GM13977 (cell line): Measurements from ENCODE around the gene FBH1.
"Not testable (repeated sequence)": the region's sequence is repeated elsewhere in the genome, so short reads cannot be mapped to it uniquely, and the experiment has no call there.

Experiments used
- DNase-seq: peaks from one replicate; pipeline ENCODE4 v3.0.0; 2012; ENCODE audit warnings: low spot score
- in situ Hi-C: fragments of 300-500 bp; cut with MboI; formaldehyde crosslinking; loops from one replicate; pipeline ENCODE4 v1.12.0; 2022; ENCODE audit warnings: low sequenced_read_pairs, low pct_unique_long_range_greater_than_20kb, mixed read lengths, inconsistent platforms; ENCODE audit not compliant: unreplicated experiment
- TF ChIP-seq, protein P1 (sequence below): IDR thresholded peaks from 2 replicates; pipeline ENCODE4 v1.5.1; 2012; ENCODE audit warnings: mild to moderate bottlenecking, control low read depth; ENCODE audit not compliant: insufficient read depth; ENCODE audit errors: extremely low read depth, missing control alignments

The FBH1 gene

DNA sequence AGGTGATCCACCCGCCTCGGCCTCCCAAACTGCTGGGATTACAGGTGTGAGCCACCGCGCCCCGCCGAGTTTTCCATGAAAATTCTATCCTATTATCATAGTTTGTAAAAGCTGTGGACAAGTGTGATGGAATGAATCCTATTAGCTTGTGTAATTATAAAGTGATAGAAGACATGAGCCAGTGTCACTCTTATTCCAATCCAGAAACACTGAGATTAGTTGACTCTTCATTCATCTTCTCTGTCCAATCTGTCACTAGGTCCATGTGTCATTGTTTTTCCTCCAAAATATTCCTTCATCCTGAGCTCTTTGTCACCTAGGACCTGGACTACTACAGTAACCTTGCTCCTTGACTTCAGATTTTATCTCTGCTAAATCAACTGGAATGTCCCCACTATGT lies 13.5 kb downstream of the FBH1 start:
- in situ Hi-C loops, result no loop called here
- DNase-seq, result no peak
- TF ChIP-seq, protein P1, sequence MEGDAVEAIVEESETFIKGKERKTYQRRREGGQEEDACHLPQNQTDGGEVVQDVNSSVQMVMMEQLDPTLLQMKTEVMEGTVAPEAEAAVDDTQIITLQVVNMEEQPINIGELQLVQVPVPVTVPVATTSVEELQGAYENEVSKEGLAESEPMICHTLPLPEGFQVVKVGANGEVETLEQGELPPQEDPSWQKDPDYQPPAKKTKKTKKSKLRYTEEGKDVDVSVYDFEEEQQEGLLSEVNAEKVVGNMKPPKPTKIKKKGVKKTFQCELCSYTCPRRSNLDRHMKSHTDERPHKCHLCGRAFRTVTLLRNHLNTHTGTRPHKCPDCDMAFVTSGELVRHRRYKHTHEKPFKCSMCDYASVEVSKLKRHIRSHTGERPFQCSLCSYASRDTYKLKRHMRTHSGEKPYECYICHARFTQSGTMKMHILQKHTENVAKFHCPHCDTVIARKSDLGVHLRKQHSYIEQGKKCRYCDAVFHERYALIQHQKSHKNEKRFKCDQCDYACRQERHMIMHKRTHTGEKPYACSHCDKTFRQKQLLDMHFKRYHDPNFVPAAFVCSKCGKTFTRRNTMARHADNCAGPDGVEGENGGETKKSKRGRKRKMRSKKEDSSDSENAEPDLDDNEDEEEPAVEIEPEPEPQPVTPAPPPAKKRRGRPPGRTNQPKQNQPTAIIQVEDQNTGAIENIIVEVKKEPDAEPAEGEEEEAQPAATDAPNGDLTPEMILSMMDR, result no peak

DNA sequence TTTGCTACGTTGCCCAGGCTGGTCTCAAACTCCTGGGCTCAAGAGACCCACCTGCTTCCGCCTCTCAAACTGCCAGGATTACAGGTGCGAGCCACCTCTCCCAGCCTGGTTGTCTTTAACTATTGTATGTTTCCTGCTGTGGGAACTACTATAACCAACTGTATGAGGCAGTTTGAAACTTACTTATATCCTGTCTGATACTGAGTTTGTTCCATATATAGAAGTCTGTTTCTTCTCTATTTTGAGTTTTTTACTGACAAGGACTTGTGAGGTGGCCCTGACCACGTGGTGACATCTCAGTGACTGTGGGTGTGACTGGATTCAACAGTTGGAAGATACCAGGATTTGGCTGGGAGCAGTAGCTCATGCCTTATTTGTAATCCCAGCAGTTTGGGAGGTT lies 14.2 kb downstream of the FBH1 start:
- in situ Hi-C loops, result no loop called here
- TF ChIP-seq, protein P1, result no peak
- peak; percentile 75 for DNase-seq

DNA sequence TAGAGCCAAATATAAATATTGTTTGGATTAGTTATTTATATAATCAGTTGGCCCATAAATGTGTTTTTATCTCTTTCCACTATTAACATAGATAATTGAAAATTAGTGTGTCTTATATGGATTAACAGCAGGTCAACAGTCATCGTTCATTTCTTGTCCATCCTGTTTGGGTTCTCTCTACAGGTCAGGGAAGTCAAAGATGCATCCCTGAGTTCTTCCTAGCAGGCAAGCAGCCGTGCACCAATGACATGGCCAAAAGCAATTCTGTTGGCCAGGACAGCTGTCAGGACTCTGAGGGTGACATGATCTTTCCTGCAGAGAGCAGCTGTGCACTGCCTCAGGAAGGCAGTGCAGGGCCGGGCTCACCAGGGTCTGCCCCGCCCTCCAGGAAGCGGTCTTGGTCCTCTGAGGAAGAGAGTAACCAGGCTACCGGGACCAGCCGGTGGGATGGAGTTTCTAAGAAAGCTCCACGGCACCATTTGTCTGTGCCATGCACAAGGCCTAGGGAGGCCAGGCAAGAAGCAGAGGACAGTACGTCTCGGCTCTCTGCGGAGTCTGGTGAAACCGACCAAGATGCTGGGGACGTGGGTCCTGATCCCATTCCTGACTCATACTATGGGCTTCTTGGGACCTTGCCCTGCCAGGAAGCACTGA lies 15.9 kb downstream of the FBH1 start:
- TF ChIP-seq, protein P1, result no peak
- in situ Hi-C loops, result no loop called here
- no peak for DNase-seq

DNA sequence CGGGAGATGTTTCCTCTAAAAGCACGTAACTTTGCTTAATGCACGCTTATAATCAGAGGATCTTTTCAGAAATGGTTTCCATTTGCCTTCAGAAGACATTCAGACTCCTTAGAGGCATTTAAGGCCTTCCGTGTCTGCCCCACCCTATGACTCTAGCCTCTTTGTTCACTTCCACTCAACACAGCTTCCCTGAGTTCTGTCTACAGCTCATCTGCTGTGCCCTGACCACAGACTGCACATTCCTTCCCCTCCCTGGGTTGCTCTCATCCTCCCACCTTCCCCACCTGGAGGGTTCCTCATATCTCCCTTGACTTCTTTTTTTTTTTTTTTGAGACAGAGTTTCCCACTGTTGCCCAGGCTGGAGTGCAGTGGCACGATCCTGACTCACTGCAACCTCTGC lies 16.6 kb downstream of the FBH1 start:
- in situ Hi-C loops, result no loop called here
- no peak for DNase-seq
- TF ChIP-seq, protein P1, result no peak

DNA sequence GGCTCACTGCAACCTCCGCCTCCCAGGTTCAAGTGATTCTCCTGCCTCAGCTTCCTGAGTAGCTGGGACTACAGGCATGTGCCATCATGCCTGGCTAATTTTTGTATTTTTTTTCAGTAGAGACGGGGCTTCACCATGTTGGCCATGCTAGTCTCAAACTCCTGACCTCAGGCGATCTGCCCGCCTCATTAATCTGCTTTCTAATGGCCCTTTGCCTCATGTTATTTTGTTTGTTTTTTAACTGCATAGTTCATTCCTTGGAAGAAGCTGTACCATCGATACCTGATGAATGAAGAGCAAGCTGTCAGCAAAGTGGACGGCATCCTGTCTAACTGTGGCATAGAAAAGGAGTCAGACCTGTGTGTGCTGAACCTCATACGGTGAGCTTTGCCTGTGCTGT lies 18.6 kb downstream of the FBH1 start:
- DNase-seq, in situ Hi-C loops: not testable (repeated sequence)

DNA sequence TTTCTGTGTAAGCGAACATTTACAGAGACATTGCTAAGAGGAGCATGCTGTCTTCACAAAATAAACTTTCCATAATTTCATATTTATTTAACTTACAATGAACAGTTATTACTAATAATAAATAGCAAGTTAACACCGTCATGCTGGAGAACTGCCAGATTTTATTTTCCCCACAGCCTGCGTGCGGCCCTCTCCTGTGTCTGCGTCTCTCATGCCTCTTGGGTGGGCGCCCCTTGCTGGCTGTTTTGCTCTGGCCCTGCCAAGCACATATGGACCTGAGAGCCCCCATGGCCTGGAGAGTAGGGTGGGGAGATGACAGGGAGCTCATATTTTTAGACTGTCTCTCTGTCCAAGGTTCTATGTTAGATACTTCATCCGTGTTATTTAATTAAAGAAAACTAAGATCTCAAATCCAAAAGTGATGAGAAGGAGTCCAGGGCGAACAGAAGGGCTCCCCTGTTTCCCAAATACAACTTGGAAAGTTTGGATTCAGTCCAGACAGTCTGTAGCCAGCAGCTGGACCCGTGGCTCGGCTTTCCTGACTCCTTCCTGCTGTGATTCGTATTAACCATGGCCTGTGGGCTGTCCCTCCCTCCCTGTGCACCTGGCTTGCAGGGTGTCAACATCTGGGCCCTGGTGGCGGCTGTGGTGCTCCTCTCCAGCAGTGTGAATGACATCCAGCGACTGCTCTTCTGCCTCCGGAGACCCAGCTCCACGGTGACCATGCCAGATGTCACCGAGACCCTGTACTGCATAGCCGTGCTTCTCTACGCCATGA lies 20.5 kb downstream of the FBH1 start:
- TF ChIP-seq, protein P1, result no peak
- DNase-seq, result no peak
- in situ Hi-C loops, result no loop called here

DNA sequence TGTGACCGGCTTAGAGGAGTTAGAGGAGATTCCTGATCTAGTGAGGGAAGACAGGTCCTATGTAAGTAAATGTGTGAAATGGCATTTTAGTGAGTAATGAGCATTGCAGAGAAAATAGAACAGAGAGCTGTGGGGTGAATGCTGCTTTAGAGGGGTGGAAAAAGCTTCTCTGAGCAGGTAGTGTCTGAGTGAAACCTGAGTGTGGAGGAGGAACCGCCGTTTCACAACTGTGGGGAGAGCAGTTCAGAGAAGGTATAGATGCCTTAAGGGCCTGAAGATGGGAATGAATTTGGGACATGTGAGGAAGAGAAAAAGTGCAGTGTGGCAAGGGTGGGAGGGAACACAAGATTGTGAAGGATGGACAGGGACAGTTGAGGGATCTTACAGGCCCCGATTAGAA lies 21.6 kb downstream of the FBH1 start:
- TF ChIP-seq, protein P1, result no peak
- in situ Hi-C loops, result no loop called here
- no peak for DNase-seq
